Stimulated activated CD4-positive, alpha-beta T cell treated with anti-CD3 and anti-CD28 coated beads, Interleukin-4, amount 100 ng/mL, for 48 hours (primary cell): ENCODE results near the gene USP31.

Experiments used
- DNase-seq, 2 donors: peaks; one replicate each; pipeline ENCODE4 v3.0.0-alpha.2; 2020; ENCODE audit warnings: low read depth in 2 of 2

Gene USP31

GRCh38 chr16:23061669-23062068 is 87.6 kb downstream of the USP31 start:
- no peak for DNase-seq

GRCh38 chr16:23060458-23061320 is 88.6 kb downstream of the USP31 start:
- peak; percentile 41 to 42 for DNase-seq

GRCh38 chr16:23059433-23059832 is 89.8 kb downstream of the USP31 start:
- DNase-seq, result no peak

GRCh38 chr16:23058576-23058975 is 90.7 kb downstream of the USP31 start:
- DNase-seq, result no peak

- DNase-seq, result no peak
Observed at GRCh38 chr16:23057013-23057596, 92.1 kb downstream of the USP31 start.

GRCh38 chr16:23055481-23055880 is 93.8 kb downstream of the USP31 start:
- no peak for DNase-seq

GRCh38 chr16:23052908-23053580 is 96.2 kb downstream of the USP31 start:
- DNase-seq, result no peak

- no peak for DNase-seq
Observed at GRCh38 chr16:23052221-23052620, 97.0 kb downstream of the USP31 start.

GRCh38 chr16:23051587-23051986 is 97.7 kb downstream of the USP31 start:
- DNase-seq, result no peak

- no peak for DNase-seq
Observed at GRCh38 chr16:23048164-23048563, 101.1 kb downstream of the USP31 start.

GRCh38 chr16:23045025-23045424 is 104.2 kb downstream of the USP31 start:
- no peak for DNase-seq

GRCh38 chr16:23040246-23040645 is 109.0 kb downstream of the USP31 start:
- no peak for DNase-seq

- no peak for DNase-seq
Observed at GRCh38 chr16:23039118-23039517, 110.1 kb downstream of the USP31 start.

- DNase-seq, result no peak
Observed at GRCh38 chr16:23035240-23035639, 114.0 kb downstream of the USP31 start.

GRCh38 chr16:23031508-23032098 is 117.6 kb downstream of the USP31 start:
- DNase-seq, result no peak

GRCh38 chr16:23029733-23030420 is 119.4 kb downstream of the USP31 start:
- DNase-seq, result no peak

GRCh38 chr16:23027386-23027785 is 121.9 kb downstream of the USP31 start:
- DNase-seq, result no peak

- DNase-seq, result no peak
Observed at GRCh38 chr16:23026784-23027362, 122.4 kb downstream of the USP31 start.

GRCh38 chr16:23025692-23026307 is 123.5 kb downstream of the USP31 start:
- no peak for DNase-seq

- DNase-seq, result no peak
Observed at GRCh38 chr16:23024044-23024443, 125.2 kb downstream of the USP31 start.

GRCh38 chr16:23020084-23020483 is 129.2 kb downstream of the USP31 start:
- no peak for DNase-seq
